Central memory CD8-positive, alpha-beta T cell (primary cell): ENCODE results near the gene PPP2R2C.

ENCODE experiments used
- ATAC-seq: fragments of 150-1000 bp; cut with Tn5 transposase; replicated peaks from 2 replicates; pipeline ENCODE4 v1.10.0; 2022; ENCODE audit warnings: mild to moderate bottlenecking, moderate FRiP score, moderate number of reproducible peaks; ENCODE audit not compliant: poor library complexity, severe bottlenecking; ENCODE audit errors: extremely low read depth
- DNase-seq, 2 donors: peaks; one replicate each; pipeline ENCODE4 v3.0.0; 2021; ENCODE audit warnings: low spot score in 2 of 2
- H3K27ac Mint-ChIP-seq: one replicate; pipeline ENCODE4 v1.8.0; 2022; ENCODE audit warnings: low read depth, mild to moderate bottlenecking, moderate library complexity, mixed read lengths
- H3K27me3 Mint-ChIP-seq: one replicate; pipeline ENCODE4 v1.8.0; 2022; ENCODE audit warnings: mixed read lengths
- H3K36me3 Mint-ChIP-seq: one replicate; pipeline ENCODE4 v1.8.0; 2022; ENCODE audit warnings: mild to moderate bottlenecking, moderate library complexity, mixed read lengths; ENCODE audit not compliant: insufficient read depth
- H3K4me1 Mint-ChIP-seq: one replicate; pipeline ENCODE4 v1.8.0; 2022; ENCODE audit warnings: mixed read lengths
- H3K4me3 Mint-ChIP-seq: one replicate; pipeline ENCODE4 v1.8.0; 2022; ENCODE audit warnings: mild to moderate bottlenecking, moderate library complexity, mixed read lengths
- H3K9me3 Mint-ChIP-seq: one replicate; pipeline ENCODE4 v1.8.0; 2022; ENCODE audit warnings: mixed read lengths

The PPP2R2C gene

DNA sequence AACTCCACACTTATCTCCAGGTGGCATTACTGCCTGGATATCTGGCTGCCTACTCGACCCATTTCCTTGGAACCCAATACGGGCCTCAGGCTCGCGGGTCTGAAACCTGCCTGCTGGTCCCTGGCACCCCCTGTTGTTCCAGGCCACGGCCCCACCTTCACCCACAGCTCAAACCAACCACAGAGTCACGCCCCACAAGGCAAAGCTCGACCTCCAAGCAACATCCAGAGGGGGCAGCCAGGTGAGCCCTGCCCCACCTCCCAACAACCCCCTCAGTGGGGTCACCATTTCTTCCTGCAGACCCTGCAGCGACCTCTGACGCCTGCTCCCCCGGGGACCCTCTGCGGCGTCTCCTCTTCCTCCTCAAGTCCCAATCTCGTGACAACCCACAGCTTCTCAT is 126.5 kb downstream of the PPP2R2C start:
- Mint-ChIP-seq H3K27ac (no peak overlapping the region), H3K9me3 (no peaks in the 10 kb centered on the region), H3K36me3 (no peaks in the 10 kb centered on the region), H3K27me3 (peaks cover 50% of the 10 kb centered on the region), H3K4me1 (peaks cover under 1% of the 10 kb centered on the region), H3K4me3 (no peak overlapping the region)
- DNase-seq (no peak), ATAC-seq (no peak)

DNA sequence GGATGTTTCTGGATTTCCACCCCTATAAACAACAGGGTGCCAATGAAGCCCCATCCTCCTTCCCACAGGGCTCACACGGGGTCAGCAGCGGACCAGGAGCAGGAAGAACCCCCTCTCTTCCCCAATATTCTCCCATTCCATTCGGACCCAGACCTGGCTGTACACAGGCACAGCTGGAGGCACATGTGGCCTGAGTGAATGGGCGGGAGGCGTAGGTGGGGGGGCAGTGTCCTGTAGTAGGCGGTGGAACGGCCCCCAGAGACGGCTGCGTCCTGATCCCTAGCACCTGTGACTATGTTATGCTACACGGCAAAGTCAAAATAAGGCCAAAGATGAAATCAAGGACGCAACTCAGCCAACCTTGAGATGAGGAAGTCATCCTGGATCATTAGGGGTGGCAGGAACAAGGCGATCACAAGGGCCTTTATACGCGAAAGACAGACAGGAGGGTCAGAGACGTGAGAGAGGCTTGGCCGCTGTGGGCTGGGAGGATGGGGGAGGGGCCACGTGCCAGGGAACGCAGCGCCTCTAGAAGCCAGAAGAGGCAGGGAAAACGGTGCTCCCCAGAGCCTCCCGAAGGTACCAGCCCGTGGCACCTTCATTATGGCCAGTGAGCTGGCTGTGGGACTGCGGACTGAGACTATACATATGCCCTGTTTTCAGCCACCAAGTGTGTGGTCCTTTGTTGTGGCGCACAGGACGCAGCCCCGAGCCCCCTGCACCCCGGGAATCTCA is 127.2 kb downstream of the PPP2R2C start:
- Mint-ChIP-seq H3K27me3 (peaks cover 44% of the 10 kb centered on the region), H3K36me3 (no peaks in the 10 kb centered on the region), H3K27ac (no peak overlapping the region), H3K4me1 (peaks cover 7% of the 10 kb centered on the region), H3K4me3 (no peak overlapping the region), H3K9me3 (no peaks in the 10 kb centered on the region)
- DNase-seq, result no peak
- no peak for ATAC-seq

DNA sequence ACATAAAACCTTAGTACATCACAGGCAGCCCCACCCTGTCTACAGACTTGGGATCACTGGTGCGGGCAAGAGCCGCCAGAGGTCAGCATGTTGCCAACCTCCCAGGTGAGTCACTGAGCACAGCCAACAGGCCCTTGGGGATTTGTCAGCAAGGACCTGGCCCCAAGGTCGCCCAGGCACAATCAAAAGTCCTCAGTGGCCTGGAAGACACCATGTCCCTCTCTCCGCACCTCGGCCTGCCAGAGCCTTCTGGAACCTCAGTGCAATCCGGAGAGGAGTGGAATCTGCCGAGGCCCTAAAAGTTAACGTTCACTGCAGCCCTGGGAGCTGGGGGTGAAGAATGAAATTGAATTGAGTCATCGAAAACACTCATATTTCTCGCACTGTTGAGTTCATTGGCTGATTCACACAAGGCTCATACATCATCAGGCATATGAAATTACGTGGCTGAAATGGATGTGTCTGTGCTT is 128.4 kb downstream of the PPP2R2C start:
- DNase-seq (no peak), ATAC-seq (no peak)
- H3K4me1 Mint-ChIP-seq, result peaks cover 18% of the 10 kb centered on the region
- H3K36me3 Mint-ChIP-seq, result no peaks in the 10 kb centered on the region
- H3K27me3 Mint-ChIP-seq, result peaks cover 31% of the 10 kb centered on the region
- no peaks in the 10 kb centered on the region for H3K9me3 Mint-ChIP-seq
- H3K4me3 Mint-ChIP-seq, result no peak overlapping the region
- no peak overlapping the region for H3K27ac Mint-ChIP-seq

DNA sequence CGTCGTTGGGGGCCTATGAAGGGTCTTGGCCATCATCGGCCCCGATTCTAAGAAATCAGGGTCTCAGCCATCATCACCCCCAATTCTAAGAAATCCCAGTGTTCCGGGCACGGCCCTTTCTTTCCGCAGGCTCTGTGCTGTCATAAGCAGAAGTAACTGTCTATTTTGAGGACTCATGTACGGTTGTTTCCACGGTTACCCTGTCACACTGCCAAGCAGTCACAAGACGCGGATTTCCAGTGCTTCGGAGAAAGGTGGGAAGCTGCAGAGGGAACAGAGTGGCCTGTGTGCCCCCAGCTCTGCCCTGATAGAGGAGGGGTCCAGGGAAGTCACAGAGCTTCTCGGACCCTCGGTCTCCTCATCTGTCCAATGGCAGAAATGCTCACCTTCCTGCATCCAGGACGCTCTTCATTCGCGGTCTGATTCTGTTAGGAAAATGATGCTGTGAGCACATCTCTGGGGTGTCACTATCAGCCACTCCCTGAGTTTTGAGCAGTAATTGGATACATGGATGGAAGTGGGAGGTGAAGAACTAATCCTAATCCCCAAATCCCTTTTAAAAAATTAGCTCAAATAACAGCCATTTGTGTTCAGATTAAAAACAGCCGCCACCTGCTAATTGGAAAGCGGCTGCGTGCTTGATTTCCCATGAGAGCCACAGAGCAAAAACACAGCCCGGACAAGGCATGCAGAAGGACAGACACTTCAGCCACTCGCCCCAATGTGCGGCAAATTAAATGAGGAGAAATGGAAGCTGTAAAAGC is 129.7 kb downstream of the PPP2R2C start:
- Mint-ChIP-seq H3K27me3 (peaks cover 18% of the 10 kb centered on the region), H3K4me1 (peaks cover 30% of the 10 kb centered on the region), H3K27ac (no peak overlapping the region), H3K36me3 (no peaks in the 10 kb centered on the region), H3K4me3 (no peak overlapping the region), H3K9me3 (no peaks in the 10 kb centered on the region)
- no peak for ATAC-seq
- DNase-seq, result no peak

DNA sequence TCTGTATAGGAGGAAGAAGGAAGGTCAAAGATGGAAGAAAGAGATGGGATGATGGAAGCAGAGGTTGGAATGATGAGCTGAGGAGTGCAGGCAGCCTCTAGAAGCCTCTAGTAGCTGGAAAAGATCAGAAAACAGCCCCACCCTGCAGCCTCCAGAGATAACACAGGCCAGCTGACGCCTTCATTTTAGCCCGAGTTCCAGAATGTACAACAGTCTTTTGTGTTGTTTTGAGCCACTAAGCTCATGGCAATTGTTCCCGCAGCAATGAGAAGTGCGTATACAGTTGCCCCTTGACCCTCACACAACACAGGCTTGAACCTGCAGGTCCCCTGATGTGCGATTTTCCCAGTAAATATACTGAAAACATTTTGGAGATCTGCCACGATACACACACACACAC is 130.7 kb downstream of the PPP2R2C start:
- Mint-ChIP-seq H3K4me1 (peaks cover 40% of the 10 kb centered on the region), H3K36me3 (no peaks in the 10 kb centered on the region), H3K27me3 (peaks cover 18% of the 10 kb centered on the region), H3K4me3 (no peak overlapping the region), H3K27ac (no peak overlapping the region), H3K9me3 (no peaks in the 10 kb centered on the region)
- DNase-seq (no peak), ATAC-seq (no peak)

DNA sequence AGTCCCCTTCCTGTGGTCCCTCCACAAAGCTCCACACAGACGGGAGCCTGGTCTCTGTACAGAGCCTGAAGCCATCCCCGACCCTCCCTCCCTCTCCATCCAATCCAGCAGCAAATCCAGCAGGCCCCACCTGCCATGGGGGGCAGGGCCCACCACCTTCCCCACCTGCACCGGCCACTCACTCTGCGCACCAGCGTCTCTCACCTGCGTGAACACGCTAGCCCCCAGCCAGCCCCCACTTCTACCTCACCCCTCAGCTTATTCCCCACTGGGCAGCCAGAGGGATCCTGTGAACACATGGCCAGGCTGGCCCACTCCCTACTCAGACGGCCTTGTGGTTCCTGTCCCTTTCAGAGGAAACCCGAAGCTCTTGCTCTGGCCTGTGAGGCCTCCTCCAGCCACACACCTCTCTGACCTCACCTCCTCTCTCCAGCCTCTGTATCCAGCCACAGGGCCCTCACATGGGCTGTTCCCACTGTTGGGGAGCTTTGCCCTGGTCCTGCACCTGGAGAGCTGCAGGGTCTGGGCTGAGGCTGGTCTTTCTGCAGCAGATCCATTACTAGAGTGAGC is 131.9 kb downstream of the PPP2R2C start:
- H3K27ac Mint-ChIP-seq, result no peak overlapping the region
- ATAC-seq (no peak), DNase-seq (no peak)
- H3K36me3 Mint-ChIP-seq, result no peaks in the 10 kb centered on the region
- peaks cover 40% of the 10 kb centered on the region for H3K4me1 Mint-ChIP-seq
- H3K9me3 Mint-ChIP-seq, result no peaks in the 10 kb centered on the region
- H3K27me3 Mint-ChIP-seq, result peaks cover 7% of the 10 kb centered on the region
- H3K4me3 Mint-ChIP-seq, result no peak overlapping the region

DNA sequence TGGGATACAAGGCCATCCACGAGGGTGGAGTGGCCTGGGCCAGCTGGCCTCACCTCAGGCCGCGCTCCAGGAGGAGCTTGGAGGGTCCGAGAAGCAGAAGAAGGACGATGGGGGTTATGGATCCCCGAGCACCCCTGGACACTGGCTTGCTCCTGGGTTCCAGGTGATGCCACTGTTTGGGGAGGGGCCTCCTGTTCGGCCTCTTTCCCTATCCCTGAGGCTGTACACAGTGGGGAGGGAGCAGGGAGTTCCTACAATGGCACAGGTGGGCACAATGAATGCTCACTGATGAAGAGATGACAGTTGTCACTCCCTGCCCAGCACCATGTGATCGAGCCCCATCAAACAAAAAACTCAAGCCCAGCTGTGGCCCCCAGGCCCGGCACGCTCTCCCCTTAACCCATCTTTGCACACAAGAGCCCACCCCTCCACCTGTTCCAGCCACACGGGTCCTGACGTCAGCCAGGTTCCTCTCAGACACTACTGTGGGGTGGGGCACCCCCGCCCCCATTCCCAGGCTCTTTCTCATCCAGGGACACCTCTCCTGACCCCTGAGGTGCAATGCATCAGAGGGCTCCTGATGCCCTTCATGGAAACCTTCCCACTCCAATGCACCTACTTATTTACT is 132.5 kb downstream of the PPP2R2C start:
- no peaks in the 10 kb centered on the region for H3K9me3 Mint-ChIP-seq
- no peak overlapping the region for H3K27ac Mint-ChIP-seq
- peaks cover 7% of the 10 kb centered on the region for H3K27me3 Mint-ChIP-seq
- no peak overlapping the region for H3K4me3 Mint-ChIP-seq
- DNase-seq (no peak), ATAC-seq (no peak)
- no peaks in the 10 kb centered on the region for H3K36me3 Mint-ChIP-seq
- H3K4me1 Mint-ChIP-seq, result peaks cover 45% of the 10 kb centered on the region

DNA sequence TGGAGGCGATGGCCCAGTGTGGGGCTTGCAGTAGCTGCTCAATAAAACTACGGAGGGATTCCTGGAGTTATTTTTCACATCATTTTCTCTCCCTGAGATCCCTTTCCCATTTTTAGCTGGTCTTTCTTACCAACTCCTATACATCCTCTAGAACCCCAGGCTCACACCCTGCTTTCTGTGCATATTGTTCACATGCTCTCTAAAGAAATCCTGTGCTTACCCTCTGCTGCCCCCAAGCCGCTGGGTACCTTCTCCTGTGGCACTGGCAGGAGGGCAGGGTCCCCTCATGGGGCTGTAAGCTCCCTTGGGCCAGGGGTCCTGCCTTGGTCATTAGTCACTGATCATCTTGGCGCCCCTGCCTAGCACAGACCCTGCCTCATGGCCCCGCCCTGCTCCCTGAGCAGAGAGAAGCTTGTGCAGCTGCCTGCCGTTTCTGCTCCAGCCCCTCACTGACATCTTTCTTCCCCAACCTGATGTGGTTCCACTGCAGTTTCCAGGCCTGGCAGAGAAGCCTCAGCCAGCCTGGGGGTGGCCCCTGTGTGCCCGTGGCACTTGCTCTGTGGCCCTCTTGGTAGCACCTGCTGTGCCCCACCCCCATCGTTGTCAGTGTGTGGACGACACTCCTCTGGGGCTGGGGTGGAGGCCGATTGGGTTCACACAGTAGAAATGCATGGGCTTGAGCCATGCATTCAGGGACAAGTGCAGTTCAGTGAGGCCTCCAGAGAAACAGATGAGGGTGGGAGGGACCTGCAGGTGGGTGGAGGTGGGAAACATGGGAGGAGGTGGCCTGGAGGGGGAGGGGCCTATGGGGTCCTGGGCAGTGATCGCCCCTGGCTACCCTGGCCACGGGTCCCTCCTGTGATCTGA is 133.2 kb downstream of the PPP2R2C start:
- Mint-ChIP-seq H3K36me3 (no peaks in the 10 kb centered on the region), H3K4me1 (peaks cover 46% of the 10 kb centered on the region), H3K27me3 (peaks cover 9% of the 10 kb centered on the region), H3K9me3 (no peaks in the 10 kb centered on the region), H3K4me3 (peak overlapping the region; percentile 77), H3K27ac (peak overlapping the region; percentile 36)
- DNase-seq (no peak), ATAC-seq (no peak)

DNA sequence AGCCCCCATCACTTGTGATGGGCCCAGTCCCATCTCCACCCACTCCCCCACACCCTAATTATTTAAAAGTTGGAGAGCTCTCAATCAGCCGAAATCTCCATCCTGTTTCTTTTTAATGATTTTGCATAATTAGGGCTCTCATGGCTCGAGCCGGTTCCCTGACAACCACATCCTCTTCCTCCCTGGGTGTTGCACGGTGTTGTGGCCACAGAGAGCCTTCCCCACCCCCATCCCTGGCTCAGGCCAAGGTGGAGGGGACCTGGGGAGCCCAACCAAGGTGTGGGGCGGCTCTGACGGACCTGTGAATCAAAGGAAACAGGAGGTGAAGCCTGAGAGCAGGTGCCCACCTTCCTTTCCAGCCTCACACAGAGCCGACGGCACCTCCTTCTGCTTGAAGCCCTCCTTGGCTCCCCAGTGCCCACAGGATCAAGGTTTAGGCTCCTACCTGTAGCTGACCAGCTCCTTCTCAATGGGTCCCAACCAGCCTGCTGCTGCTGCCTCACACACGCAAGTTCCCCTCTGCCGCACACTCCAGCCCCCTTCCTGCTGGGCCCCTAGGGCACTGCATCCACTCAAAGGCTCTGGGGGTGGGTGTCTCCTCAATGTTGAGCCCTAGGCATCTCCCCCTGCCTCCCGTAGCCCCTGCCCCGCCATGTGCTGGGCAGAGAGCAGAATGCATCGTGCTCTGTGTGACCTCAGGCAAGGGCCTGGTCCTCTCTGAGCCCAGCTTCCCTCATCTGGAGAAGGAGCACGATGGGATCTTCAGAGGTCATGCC is 134.1 kb downstream of the PPP2R2C start:
- ATAC-seq (peak; percentile 81), DNase-seq (no peak)
- Mint-ChIP-seq H3K4me1 (peaks cover 46% of the 10 kb centered on the region), H3K9me3 (no peaks in the 10 kb centered on the region), H3K27ac (peak overlapping the region; percentile 36), H3K36me3 (no peaks in the 10 kb centered on the region), H3K27me3 (peaks cover 9% of the 10 kb centered on the region), H3K4me3 (peak overlapping the region; percentile 77)

DNA sequence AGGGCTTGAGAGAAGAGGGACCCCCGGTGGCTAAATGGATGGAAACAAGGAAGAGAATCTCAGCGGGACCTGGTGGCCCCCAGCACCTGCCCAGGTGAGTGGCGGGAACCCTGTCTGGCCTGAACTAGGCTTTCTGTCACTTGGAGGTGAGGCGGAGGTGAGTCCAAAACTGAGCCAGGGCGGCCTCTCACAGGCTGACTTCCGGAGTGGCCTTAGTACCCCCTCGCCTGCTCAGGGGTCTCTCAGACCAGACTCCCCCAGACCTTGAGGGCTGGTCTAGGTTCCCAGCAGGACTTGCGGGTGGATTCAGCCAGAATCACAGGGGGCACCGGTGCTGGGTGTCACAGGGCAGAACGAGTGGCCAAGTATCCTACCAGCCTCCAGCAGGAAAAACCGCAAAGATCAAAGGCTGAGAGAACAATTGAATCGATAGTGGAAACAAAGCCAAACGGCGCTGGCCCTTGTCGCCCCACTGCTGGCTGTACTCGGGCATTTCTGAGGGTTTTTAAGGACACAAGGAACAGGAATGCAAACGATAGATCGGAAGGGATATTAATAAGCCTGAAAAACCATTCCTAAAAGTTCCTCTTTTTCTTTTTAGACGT is 135.0 kb downstream of the PPP2R2C start:
- Mint-ChIP-seq H3K27me3 (peaks cover 9% of the 10 kb centered on the region), H3K4me1 (peaks cover 46% of the 10 kb centered on the region), H3K4me3 (peak overlapping the region; percentile 77), H3K9me3 (no peaks in the 10 kb centered on the region), H3K36me3 (no peaks in the 10 kb centered on the region), H3K27ac (no peak overlapping the region)
- no peak for DNase-seq
- ATAC-seq, result no peak

DNA sequence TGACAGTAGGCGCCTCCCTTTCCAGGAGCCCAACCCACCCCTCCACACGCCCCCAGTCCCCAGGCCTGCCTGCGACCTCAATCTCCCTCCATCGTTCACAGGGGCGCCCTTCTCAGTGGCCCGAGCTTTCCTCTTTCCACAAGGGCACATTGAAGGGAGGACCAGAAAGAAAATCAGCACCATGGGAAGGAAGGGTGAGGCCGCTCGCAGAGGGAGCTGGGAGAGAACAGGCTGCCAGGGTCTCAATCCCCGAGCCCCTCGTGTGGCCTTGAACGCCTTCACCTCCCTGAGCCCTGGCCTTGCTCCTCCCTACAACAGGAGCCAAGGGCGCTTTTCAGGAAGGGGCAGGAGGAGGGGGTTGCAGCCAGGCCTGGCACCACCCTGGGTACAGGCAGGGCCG is 136.2 kb downstream of the PPP2R2C start:
- no peak overlapping the region for H3K4me3 Mint-ChIP-seq
- no peaks in the 10 kb centered on the region for H3K9me3 Mint-ChIP-seq
- H3K36me3 Mint-ChIP-seq, result no peaks in the 10 kb centered on the region
- no peak for ATAC-seq
- no peak for DNase-seq
- H3K27ac Mint-ChIP-seq, result no peak overlapping the region
- H3K4me1 Mint-ChIP-seq, result peaks cover 51% of the 10 kb centered on the region
- peaks cover 9% of the 10 kb centered on the region for H3K27me3 Mint-ChIP-seq
